Measurements from ENCODE around the gene IFT74.
A peak's percentile ranks its signal among the peaks of the same experiment; 100 is the strongest.
"Not testable (repeated sequence)": the region's sequence is repeated elsewhere in the genome, so short reads cannot be mapped to it uniquely, and the experiment has no call there.

Gene IFT74

DNA sequence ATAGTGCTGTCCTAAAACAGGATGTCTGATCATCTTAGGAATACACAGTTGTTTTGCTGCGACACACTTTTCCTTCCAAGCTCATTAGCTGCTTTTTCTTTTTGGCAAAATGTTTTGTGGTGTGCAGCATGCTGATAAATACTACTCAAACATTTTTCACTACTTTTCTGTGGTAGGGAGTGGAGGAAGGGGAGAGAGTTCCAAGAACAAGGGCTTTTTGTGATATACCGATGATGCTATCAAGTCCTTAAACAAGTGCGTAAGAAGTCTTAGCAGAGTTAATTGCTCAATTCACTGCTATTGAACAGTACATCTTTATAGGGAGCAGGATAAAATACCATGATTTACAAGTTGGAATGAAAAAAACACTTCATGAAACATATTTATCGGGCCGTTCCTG, 129.2 kb downstream of the IFT74 start:
- no peak for DNase-seq

DNA sequence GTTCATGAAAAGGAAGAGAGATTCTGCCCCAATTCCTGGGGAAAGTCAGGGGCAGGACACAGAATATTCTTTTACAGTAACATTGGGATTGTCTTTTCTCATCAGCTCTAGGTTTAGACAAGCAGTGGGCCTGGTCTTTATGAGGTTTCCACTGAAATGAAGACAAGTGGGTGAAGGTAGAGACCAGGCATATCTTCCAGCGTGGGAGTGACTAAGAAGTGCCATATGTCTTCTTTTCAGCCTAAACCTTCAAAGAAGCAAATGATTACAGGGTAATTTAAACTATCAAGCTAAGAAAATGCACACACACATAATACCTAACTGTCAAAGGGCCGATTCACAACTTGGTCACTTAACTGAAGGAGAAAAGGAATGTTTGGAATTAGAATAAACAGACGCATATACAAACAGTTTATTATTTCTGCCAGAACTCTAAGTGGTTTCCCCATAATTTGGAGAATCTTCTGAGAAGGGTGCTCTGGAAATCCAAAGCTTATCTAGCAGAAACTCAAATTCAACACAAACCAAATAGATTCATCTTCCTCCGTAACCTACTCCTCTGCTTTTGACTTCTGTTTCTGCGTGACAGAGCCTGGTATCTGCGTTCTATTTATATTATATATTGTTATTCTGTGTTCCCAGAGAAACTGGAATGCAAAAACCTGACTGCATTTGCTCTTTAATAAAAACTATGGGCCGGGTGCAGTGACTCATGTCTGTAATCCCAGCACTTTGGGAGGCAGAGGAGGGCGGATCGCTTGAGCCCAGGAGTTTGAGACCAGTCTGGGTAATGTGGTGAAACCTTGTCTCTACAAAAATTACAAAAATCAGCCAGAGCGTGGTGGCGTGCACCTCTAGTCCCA, 130.8 kb downstream of the IFT74 start:
- DNase-seq: peak; percentile 69

DNA sequence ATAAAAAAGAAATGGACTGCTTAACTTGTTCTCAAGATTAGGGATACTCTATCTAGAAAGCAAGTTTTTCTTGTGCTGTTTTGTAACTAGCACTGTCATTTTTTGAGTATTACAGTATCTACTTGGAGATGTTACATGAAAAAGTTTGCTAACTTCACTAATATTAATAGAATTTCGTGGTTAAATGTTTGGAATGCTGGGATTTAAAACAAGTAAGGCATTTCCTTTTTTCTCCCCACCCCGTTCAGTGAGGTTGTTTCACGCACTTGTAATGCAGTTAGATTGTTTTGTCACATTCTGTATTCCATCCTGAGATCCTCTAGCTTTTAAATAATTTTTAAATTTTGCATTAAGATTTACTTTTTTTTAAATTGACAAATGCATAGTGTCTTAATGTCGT, 132.8 kb downstream of the IFT74 start:
- peak; percentile 78 for DNase-seq

DNA sequence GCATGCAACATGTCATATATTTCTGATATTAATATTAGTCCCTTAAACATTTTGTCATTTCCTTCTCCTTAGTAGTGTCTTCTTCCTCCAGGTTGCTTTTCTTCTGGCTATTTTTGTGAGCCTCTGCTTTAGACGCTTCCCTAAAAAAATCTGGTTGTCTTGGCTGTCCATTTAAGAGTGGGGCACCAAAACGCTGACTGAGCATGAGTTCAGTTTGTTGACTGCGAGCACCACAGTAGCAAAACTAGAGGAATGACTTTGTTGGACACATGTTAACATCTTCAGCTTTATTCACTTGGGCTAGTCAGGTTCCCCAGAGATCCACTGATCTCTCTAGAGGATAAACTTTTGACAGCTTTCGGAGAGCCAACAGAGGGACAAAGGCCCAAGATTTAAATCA, 133.5 kb downstream of the IFT74 start:
- no peak for DNase-seq

DNA sequence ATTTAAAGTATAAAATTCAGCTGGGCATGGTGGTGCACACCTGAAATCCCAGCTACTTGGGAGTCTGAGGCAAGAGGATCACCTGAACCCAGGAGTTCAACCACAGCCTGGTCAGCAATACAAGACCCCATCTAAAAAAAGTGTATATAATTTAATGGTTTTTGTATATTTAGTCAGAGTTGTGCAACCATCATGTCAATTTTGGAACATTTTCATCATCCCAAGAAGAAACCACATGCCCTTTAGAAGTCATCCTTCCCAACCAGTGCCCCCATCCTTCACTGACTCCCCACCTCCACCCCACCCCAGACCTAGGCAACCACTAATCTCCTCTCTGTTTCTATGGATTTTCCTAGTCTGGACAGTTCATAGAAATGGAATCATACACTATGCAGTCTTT, 134.0 kb downstream of the IFT74 start:
- peak; percentile 49 for DNase-seq

DNA sequence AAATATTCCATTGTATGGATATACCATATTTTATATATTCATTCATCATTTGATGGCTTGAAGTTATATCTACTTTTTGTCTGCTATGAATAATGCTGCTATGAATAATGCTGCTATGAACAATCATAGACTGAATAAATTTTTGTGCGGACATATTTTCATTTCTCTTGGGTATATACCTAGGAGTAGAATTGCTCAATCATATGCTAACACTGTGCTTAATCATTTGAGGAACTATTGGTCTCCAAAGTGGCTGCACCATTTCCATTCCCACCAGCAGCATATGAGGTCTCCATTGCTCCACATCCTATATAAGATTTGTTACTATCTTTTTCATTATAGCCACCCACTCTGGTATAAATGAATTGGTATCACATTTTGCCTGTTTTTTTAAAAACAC, 134.5 kb downstream of the IFT74 start:
- DNase-seq: peak; percentile 63

DNA sequence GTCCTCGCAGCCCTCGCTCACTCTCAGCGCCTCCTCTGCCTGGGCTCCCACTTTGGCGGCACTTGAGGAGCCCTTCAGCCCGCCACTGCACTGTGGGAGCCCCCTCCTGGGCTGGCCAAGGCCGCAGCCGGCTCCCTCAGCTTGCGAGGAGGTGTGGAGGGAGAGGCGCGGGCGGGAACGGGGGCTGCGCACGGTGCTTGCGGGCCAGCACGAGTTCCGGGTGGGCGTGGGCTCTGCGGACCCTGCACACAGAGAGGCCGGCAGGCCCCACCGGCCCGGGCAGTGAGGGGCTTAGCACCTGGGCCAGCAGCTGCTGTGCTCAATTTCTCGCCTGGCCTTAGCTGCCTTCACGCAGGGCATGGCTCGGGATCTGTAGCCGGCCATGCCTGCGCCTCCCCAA, 136.3 kb downstream of the IFT74 start:
- DNase-seq: not testable (repeated sequence)

DNA sequence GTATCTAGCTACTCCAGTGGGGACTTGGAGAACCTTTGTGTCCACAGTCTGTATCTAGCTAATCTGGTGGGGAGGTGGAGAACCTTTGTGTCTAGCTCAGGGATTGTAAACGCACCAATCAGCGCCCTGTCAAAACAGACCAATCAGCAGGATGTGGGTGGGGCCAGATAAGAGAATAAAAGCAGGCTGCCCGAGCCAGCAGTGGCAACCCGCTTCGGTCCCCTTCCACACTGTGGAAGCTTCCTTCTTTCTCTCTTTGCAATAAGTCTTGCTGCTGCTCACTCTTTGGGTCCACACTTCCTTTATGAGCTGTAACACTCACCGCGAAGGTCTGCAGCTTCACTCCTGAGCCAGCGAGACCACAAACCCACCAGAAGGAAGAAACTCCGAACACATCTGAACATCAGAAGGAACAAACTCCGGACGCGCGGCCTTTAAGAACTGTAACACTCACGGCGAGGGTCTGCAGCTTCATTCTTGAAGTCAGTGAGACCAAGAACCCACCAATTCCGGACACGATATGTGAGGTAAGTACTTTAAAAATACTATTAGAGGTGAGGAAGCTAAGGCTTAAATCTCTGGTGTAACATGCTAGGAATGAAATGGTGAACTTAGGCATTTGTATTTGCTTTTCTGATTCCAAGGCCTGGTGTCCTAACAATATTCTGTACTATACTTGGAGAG, 137.3 kb downstream of the IFT74 start:
- not testable (repeated sequence) for DNase-seq

DNA sequence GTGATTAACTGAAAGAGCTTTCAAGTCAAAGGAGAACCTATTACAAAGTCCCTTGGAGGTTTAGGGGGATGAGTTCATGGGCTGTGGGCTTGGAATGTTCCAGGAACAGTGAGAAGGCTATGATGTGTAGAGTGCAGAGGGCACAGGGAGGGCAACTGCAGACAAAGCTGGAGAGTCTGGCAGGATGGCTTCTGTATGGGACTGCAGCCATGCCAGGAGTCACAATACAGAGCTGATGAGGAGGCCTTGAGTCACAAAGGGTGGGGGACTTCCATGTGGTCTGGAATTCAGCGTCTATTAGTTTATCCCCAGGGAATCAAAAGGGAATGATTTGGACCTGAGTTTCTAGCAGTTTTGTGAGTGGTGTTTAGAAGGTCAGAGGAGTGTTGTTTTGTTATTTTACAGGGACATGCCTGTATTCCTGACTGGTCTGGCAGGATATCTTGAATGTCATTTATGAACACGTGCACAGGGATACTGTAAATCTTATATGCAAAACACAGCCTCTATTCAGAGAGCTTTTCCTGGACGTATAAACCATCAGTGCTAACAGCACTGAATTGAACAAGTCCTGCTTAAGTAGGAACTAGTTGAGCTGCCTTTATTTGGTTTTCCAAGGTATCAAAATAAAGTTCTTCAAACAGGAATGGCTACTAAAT, 138.6 kb downstream of the IFT74 start:
- DNase-seq: peak; percentile 60

DNA sequence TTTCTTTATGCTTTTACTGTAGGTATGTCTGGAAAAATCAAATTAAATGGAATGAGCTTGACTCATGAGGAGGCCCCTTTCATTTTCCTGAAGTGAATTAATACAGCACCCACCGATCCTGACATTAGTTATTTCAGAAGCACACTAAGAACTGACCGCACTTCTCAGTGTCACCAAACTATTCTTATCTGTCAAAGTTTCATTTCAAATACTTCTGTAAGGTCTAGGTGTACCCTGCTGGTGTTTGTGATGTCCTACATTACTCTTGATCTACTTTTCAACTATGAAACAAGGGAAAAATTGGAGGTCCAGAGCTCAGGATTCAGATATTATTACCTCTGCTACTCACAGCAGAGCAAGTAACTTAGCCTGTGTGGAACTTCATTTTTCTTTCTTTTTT, 151.0 kb downstream of the IFT74 start:
- DNase-seq: no peak

DNA sequence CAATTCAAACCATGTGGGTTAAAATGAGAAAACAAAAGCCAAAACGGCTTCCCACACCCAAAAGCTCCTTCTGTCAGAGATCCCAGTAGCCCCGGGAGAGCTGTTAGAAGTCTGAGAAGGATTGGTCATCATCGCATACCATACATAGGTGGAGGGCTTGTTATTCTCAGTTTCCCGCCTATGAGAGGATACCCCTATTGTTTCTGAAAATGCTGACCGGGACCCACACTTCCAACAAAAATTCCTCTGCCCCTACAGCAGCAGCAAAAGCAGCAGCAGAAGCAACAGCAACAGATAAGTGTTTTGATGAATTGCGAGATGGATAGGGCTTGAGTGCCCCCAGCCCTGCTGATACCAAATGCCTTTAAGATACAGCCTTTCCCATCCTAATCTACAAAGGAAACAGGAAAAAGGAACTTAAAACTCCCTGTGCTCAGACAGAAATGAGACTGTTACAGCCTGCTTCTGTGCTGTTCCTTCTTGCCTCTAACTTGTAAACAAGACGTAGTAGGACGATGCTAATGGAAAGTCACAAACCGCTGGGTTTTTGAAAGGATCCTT, 152.8 kb downstream of the IFT74 start, which contains the start of gene TEK:
Gene TEK, plus strand, starts transcription at position 245 of the 561 bp plus-strand sequence. CDS start 366 bp downstream, outside the sequence.
- peak; percentile 55 for DNase-seq

DNA sequence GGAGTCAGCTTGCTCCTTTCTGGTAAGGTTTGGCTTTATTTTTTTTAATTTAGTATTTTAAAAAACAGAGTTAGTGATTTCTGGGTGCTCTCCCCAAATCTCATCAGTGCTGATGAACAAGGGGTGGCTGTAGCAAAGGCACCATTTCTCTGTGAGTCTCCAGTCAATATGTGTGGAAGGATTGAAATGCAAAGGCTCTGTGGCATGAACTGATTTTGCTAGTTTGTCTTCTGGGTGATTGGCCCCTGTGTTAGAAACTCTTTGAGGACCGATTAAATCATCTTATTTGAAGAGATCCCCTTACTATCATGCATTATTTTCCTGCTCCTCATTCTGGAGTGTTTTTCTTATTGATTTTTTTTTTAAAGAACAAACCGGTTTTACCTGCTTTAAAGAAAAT, 153.4 kb downstream of the IFT74 start:
- no peak for DNase-seq

DNA sequence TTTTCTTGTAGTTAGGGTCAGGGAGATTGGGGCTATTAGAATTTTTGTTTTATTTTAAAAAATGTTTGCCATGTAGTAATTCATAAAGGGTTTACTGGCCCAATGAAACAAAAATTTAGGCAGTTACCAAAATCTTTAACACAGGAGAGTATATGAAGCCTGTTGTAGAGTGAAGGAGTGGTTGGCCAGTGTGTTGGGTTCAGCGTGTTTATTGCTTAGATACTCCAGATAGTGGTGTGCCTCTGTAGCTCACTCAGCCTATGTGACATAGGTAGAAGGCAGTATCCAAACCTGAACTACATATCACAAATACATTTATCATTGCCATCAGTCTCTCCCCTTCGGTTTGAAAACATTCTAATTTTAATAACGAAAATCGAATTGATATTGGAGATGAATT, 154.0 kb downstream of the IFT74 start:
- DNase-seq: no peak

DNA sequence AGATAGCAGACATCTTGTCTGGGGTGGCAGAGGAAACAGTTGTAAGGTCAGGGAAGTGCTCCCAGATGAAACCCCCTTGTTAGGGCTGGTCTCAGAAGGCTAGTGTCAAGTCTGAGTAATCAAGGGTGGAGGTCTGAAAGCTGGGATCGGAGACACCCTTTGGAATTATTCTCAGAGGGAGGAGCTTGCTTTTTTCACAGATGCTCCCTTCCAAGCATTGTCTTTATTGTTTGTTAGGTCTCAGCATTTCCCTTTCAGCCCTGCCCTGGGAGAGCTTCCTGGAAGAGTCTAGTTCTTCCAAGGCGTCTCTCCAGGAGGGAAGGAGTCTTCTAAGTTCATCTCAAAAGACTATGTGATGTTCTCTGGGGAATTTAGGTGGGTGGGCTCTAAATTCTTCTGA, 156.0 kb downstream of the IFT74 start:
- DNase-seq: no peak
